ENCODE data around the gene NDUFA6.
"Not testable (repeated sequence)": the region's sequence is repeated elsewhere in the genome, so short reads cannot be mapped to it uniquely, and the experiment has no call there.

NDUFA6 gene

GRCh38 chr22:42080287-42080686 lies 10.3 kb downstream of the NDUFA6 start:
- Mint-ChIP-seq H3K27me3 (no peaks in the 10 kb centered on the region), H3K4me1 (peaks cover 30% of the 10 kb centered on the region), H3K27ac (peak overlapping the region; percentile 93), H3K9me3 (no peaks in the 10 kb centered on the region), H3K36me3 (ENCODE audit: low read depth) (peaks cover 20% of the 10 kb centered on the region), H3K4me3 (peak overlapping the region; percentile 94)
- DNase-seq (no peak), ATAC-seq (no peak)

DNA sequence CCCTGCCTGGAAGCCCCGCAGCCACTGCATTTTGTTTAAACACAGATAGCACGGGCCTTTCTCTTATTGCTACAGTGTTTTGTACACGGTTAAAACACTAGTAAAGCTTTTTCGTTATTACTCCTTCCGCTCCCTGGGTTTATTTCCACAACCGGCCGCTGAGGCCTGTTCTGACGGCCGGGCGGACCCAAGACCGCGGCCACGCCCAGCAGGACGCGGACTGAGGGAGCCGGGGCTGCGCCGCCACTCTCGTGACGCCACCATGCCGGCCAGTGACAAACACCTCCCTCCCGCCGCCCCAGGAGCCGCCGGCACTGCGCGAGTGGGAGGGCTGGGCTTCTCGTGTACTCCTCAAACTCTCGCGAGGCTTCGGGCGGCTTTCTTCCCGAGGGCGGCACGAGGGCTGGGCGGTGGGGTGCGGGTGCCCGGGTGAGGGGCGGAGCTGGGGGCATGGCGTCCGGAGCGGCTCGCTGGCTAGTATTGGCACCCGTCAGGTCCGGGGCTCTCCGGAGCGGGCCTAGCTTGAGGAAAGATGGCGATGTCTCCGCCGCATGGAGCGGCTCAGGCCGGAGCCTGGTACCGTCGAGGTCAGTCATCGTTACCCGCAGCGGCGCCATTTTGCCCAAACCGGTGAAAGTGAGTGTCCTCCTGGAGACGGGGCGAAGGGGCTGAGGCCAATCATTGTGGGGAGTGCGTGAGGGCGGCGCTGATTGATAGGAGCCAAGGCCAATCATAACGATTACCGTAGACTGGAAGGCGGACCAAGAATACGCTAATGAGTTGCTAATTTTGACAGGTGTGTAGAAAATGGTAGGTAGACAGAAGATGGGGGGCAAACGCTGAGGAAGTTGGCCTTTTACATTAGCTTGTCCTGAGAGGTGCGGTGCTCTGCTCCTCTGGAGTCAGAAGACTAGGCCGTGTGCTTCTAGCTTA lies 11.0 kb downstream of the NDUFA6 start, which contains the start of gene SMDT1:
Gene SMDT1, plus strand, starts transcription at position 382 of the 933 bp plus-strand sequence. Its CDS starts 69 bp downstream, at position 451.
- no peaks in the 10 kb centered on the region for H3K9me3 Mint-ChIP-seq
- H3K36me3 Mint-ChIP-seq (ENCODE audit: low read depth): peaks cover 14% of the 10 kb centered on the region
- DNase-seq (peak; percentile 98), ATAC-seq (peak; percentile 95)
- H3K4me1 Mint-ChIP-seq: peaks cover 35% of the 10 kb centered on the region
- H3K27me3 Mint-ChIP-seq: no peaks in the 10 kb centered on the region
- H3K4me3 Mint-ChIP-seq: peak within 1 kb of the TSS; percentile 94
- H3K27ac Mint-ChIP-seq: peak within 1 kb of the TSS; percentile 93

- peaks cover 36% of the 10 kb centered on the region for H3K4me1 Mint-ChIP-seq
Observed at GRCh38 chr22:42078469-42079318, 11.9 kb downstream of the NDUFA6 start.

DNA sequence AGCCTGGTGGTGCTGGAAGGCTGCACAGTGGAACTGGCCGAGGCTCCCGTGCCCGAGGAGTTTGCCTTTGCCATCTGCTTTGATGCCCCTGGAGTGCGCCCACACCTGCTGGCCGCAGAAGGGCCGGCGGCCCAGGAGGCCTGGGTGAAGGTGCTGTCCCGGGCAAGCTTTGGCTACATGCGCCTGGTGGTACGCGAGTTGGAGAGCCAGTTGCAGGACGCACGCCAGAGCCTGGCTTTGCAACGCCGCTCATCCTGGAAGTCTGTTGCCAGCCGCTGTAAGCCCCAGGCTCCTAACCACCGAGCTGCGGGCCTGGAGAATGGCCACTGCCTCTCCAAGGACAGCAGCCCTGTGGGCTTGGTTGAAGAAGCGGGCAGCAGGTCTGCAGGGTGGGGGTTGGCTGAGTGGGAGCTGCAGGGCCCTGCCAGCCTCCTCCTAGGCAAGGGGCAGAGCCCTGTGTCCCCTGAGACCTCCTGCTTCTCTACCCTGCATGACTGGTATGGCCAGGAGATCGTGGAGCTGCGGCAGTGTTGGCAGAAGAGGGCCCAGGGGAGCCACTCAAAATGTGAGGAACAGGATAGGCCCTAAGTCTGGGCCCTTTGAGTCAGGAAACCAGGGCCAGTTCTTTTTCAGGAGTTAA lies 13.0 kb downstream of the NDUFA6 start:
- H3K36me3 Mint-ChIP-seq (ENCODE audit: low read depth): peaks cover 10% of the 10 kb centered on the region
- H3K4me1 Mint-ChIP-seq: peaks cover 41% of the 10 kb centered on the region
- peak overlapping the region; percentile 94 for H3K4me3 Mint-ChIP-seq
- no peaks in the 10 kb centered on the region for H3K9me3 Mint-ChIP-seq
- no peak overlapping the region for H3K27ac Mint-ChIP-seq
- H3K27me3 Mint-ChIP-seq: no peaks in the 10 kb centered on the region
- no peak for ATAC-seq
- no peak for DNase-seq

More at GRCh38 chr22:42078469-42079318, 11.9 kb downstream of the NDUFA6 start:
- H3K9me3 Mint-ChIP-seq: no peaks in the 10 kb centered on the region
- H3K27me3 Mint-ChIP-seq: no peaks in the 10 kb centered on the region
- H3K27ac Mint-ChIP-seq: peak overlapping the region; percentile 93
- H3K36me3 Mint-ChIP-seq (ENCODE audit: low read depth): peaks cover 13% of the 10 kb centered on the region
- DNase-seq (no peak), ATAC-seq (no peak)
- H3K4me3 Mint-ChIP-seq: peak overlapping the region; percentile 94

DNA sequence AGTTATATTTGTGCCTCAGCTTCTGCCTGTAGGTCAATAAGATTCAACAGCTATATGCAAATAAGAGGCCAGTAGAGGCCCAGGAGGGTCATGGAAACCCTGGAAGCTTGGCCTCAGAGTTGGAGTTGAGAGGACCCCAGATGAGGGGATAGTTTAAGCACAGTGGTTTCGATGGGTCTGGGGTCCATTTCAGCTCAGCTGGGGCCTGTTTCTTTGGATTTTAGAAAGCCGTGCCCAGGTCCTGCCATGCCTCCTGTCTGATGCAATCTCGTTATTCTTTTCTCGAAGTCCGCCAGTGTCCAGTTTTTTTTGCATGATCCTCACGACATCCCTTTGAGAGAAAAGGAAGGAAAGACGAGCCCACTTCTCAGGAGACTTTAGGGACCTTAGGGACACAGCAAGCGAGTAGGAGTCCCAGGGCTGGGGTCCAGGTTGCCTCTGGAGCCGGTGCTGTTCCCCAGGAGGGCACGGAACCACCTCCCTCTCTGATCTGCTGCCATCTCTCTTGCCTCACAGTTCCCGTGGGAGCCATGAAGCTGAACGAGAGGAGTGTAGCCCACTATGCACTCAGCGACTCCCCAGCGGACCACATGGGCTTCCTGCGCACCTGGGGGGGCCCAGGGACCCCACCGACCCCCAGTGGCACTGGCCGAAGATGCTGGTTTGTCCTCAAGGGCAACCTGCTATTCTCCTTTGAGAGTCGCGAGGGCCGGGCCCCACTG lies 13.6 kb downstream of the NDUFA6 start:
- H3K27ac Mint-ChIP-seq: no peak overlapping the region
- H3K4me3 Mint-ChIP-seq: no peak overlapping the region
- no peaks in the 10 kb centered on the region for H3K9me3 Mint-ChIP-seq
- no peak for ATAC-seq
- H3K36me3 Mint-ChIP-seq (ENCODE audit: low read depth): peaks cover 6% of the 10 kb centered on the region
- peaks cover 38% of the 10 kb centered on the region for H3K4me1 Mint-ChIP-seq
- no peaks in the 10 kb centered on the region for H3K27me3 Mint-ChIP-seq
- DNase-seq: no peak

- Mint-ChIP-seq H3K27ac (peak overlapping the region; percentile 63), H3K4me1 (peaks cover 41% of the 10 kb centered on the region)
Observed at GRCh38 chr22:42074846-42075676, 15.5 kb downstream of the NDUFA6 start.

GRCh38 chr22:42074132-42074811 lies 16.3 kb downstream of the NDUFA6 start, which contains the start of gene PHETA2:
Gene PHETA2 (plus strand): TSS chr22:42074248. CDS start chr22:42077294, 3,046 bp downstream.
- ATAC-seq: no peak

More at GRCh38 chr22:42074846-42075676, 15.5 kb downstream of the NDUFA6 start:
- Mint-ChIP-seq H3K4me3 (peak overlapping the region; percentile 16), H3K36me3 (ENCODE audit: low read depth) (peaks cover 3% of the 10 kb centered on the region), H3K27me3 (no peaks in the 10 kb centered on the region), H3K9me3 (no peaks in the 10 kb centered on the region)
- no peak for DNase-seq
- no peak for ATAC-seq

GRCh38 chr22:42073621-42074041 lies 16.9 kb downstream of the NDUFA6 start:
- Mint-ChIP-seq H3K27ac (peak overlapping the region; percentile 64), H3K4me3 (peak overlapping the region; percentile 49), H3K27me3 (no peaks in the 10 kb centered on the region), H3K36me3 (ENCODE audit: low read depth) (peaks cover 3% of the 10 kb centered on the region), H3K4me1 (peaks cover 31% of the 10 kb centered on the region), H3K9me3 (no peaks in the 10 kb centered on the region)
- ATAC-seq: no peak
- no peak for DNase-seq

More at GRCh38 chr22:42074132-42074811, 16.3 kb downstream of the NDUFA6 start, which contains the start of gene PHETA2:
- H3K27me3 Mint-ChIP-seq: no peaks in the 10 kb centered on the region
- peak within 1 kb of the TSS; percentile 64 for H3K27ac Mint-ChIP-seq
- H3K4me3 Mint-ChIP-seq: peak within 1 kb of the TSS; percentile 49
- H3K4me1 Mint-ChIP-seq: peaks cover 38% of the 10 kb centered on the region
- peaks cover 3% of the 10 kb centered on the region for H3K36me3 Mint-ChIP-seq (ENCODE audit: low read depth)
- H3K9me3 Mint-ChIP-seq: no peaks in the 10 kb centered on the region
- peak; percentile 66 for DNase-seq

DNA sequence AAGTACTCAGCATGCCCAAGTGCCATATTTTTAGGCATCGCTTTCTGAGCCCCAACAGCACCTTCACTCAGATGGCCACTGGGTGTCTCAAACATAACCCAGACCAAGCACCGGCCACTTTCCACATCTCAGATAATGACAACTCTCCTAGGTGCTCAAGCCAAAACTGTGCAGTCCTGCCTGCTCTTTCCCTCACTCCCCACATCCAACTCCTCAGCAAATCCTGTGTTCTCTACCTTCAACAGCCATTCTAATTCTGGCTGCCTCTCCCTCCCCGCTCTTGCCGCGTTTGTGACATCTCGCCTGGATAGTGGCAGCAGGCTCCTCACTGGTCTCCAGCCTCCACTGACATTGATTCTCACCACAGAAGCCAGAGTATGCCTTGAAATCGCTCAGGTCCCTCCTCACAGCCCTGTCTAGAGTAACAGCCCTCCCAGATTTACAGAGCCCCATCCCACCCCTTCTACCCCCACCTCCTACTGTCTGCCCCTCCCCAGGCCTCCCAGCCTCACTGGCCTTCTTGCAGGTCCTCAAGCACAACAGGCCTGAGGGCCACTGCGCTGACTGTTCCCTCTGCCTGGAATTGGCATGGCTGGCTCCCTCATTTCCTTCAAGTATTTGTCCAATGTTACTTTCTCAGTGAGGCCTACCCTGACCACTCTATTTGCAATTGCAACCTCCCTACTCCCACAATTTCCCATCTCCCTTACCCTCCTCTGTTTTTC lies 17.8 kb downstream of the NDUFA6 start:
- Mint-ChIP-seq H3K9me3 (no peaks in the 10 kb centered on the region), H3K36me3 (ENCODE audit: low read depth) (peaks cover 3% of the 10 kb centered on the region), H3K4me1 (peaks cover 30% of the 10 kb centered on the region), H3K27ac (no peak overlapping the region), H3K27me3 (no peaks in the 10 kb centered on the region), H3K4me3 (peak overlapping the region; percentile 43)
- DNase-seq: no peak
- ATAC-seq: no peak

DNA sequence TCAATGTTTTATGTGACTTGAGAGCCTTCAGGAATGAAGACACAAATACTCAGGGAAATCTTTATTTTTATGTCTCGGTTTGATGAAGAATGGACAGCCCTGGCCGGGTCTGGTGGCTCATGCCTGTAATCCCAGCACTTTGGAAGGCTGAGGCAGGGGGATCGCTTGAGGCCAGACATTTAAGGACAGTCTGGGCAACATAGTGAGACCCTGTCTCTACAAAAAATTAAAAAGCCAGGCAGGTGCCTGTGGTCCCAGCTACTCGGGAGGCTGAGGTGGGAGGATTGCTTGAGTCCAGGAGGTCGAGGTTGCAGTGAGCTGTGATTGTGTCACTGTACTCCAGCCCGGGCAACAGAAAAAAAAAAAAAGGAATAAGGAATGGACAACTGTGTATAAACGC lies 19.1 kb downstream of the NDUFA6 start:
- H3K9me3 Mint-ChIP-seq; H3K27me3 Mint-ChIP-seq; ATAC-seq; DNase-seq; H3K36me3 Mint-ChIP-seq (ENCODE audit: low read depth): not testable (repeated sequence)
- Mint-ChIP-seq H3K4me1 (peaks cover 30% of the 10 kb centered on the region), H3K4me3 (peak overlapping the region; percentile 84), H3K27ac (peak overlapping the region; percentile 75)

DNA sequence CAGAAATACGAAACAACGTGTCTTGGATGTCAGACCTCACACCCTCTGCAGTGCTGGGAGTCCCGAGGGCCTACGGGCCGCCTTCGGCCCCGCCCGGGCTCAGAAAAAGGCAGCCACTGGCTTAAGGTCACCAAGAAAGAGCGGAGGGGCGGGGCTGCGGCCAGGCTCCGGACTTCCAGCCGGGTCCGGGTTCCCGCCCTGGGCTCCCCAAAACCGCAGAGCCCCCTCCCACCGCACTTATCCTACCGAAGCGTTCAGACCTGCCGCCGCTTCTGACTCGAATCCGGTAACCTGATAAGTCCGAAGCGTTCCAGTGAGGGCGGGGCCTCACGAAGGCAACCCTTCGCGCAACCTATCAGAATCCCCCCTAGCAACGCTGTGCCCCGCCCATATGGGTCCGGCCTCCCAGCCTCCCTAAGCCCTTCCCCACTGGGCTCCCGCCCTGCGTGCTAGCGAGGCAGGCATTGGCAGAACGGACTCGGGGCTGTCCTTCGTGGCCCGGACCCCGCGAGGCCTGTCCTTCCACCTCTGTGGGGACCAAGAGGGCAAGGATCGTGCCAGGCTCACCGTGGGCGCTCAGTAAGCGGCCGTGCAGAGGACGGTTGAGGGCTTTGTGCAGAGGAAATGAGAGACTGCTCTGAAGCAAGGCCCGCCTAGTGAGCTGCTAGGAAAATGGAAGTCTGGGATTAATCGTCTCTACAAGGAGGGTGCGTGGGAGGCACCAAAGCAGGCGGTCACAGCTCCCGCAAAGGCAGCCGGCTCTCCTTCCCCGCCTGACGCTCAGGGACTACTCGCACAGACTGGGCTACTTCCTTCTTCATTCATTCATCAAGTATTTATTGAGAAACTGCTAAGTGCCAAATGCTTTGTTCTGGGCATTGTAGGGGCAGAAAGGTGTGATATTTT lies 19.8 kb downstream of the NDUFA6 start, which contains the start of gene NAGA:
Gene NAGA, minus strand, starts transcription at position 296 of the 906 bp plus-strand sequence. CDS start 515 bp downstream, outside the sequence.
- DNase-seq (peak; percentile 92), ATAC-seq (peak; percentile 98)
- no peaks in the 10 kb centered on the region for H3K9me3 Mint-ChIP-seq
- H3K4me1 Mint-ChIP-seq: peaks cover 30% of the 10 kb centered on the region
- H3K4me3 Mint-ChIP-seq: peak within 1 kb of the TSS; percentile 84
- H3K27me3 Mint-ChIP-seq: no peaks in the 10 kb centered on the region
- H3K27ac Mint-ChIP-seq: peak within 1 kb of the TSS; percentile 75
- peaks cover 3% of the 10 kb centered on the region for H3K36me3 Mint-ChIP-seq (ENCODE audit: low read depth)

All from activated naive CD8-positive, alpha-beta T cell treated with anti-CD3 and anti-CD28 coated beads, Interleukin-2, amount 50 U/mL, for 24 hours (primary cell).